Spleen (tissue), 7 donors: ENCODE results near the gene ZNF474.

Experiments used
- POLR2A ChIP-seq, 3 donors: fragments of 450-650 bp; IDR thresholded peaks; one replicate each; pipeline ENCODE4 v1.5.1; 2017; ENCODE audit warnings: antibody characterized with exemption in 3 of 3, mild to moderate bottlenecking in 1 of 3
- POLR2AphosphoS5 ChIP-seq, 3 donors: sonication (generic); formaldehyde crosslinking; IDR thresholded peaks; one replicate each; pipeline ENCODE4 v1.5.1; 2017; ENCODE audit warnings: antibody characterized with exemption in 3 of 3
- TF ChIP-seq, protein P1 (sequence below), 11 experiments: fragments of 200-600 bp in 7 of 11; fragments of 450-650 bp in 4 of 11; sonication (generic) in 4 of 11; IDR thresholded peaks in 8 of 11; conservative IDR thresholded peaks in 3 of 11; 1 replicate in 7 of 11; 2 replicates in 4 of 11; pipeline versions ENCODE4 v1.4.0 to v1.8.0; 2016 to 2021; ENCODE audit warnings: antibody characterized with exemption in 11 of 11, inconsistent platforms in 4 of 11, mild to moderate bottlenecking in 1 of 11
- donor health status: DM: no; HTN: no; CAD: no; lungs with moderate emphysema.
- donor health status: DM: no; HTN: no; CAD: no.
- donor health status: DM: no; HTN: no; CAD: no.

DNA sequence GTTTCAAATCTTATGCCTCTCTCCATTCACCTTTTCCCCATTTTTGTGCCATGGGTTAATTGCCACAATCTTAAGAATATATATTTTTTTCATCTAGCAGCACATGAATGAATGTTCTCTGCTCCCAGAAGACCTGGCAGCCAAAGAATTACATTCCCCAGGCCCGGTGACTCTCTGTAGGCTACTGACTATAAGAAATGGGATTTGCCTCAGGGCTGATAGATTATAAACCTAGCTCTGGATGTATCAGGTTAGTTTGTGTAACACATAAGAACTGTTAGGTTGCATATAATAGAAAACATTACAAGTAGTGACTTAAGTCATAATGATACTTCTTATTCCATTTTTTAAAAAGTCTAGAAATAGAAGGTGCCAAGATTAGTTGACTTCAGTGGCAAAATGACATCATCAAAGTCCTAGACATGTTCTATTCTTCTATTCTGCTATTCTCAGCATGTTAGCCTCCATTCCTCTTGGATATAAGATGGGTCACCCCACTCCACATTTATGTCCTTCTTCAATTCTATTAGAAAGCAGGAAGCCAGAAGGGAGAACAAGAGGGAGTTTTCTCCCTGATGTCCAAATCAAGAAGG, 10.9 kb upstream of the ZNF474 start:
- TF ChIP-seq POLR2A (IDR thresholded peaks at IDR 0.05) (no peak), POLR2AphosphoS5 (IDR thresholded peaks at IDR 0.05) (no peak)
- TF ChIP-seq, protein P1, sequence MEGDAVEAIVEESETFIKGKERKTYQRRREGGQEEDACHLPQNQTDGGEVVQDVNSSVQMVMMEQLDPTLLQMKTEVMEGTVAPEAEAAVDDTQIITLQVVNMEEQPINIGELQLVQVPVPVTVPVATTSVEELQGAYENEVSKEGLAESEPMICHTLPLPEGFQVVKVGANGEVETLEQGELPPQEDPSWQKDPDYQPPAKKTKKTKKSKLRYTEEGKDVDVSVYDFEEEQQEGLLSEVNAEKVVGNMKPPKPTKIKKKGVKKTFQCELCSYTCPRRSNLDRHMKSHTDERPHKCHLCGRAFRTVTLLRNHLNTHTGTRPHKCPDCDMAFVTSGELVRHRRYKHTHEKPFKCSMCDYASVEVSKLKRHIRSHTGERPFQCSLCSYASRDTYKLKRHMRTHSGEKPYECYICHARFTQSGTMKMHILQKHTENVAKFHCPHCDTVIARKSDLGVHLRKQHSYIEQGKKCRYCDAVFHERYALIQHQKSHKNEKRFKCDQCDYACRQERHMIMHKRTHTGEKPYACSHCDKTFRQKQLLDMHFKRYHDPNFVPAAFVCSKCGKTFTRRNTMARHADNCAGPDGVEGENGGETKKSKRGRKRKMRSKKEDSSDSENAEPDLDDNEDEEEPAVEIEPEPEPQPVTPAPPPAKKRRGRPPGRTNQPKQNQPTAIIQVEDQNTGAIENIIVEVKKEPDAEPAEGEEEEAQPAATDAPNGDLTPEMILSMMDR (IDR thresholded peaks at IDR 0.05 in 8 of 11, conservative IDR thresholded peaks at IDR 0.05 in 3 of 11) = no peak
